ENCODE results near the gene RAVER1.
A peak's percentile ranks its signal among the peaks of the same experiment; 100 is the strongest.
"Not testable (repeated sequence)": the region's sequence is repeated elsewhere in the genome, so short reads cannot be mapped to it uniquely, and the experiment has no call there.

RAVER1 gene, protein sequence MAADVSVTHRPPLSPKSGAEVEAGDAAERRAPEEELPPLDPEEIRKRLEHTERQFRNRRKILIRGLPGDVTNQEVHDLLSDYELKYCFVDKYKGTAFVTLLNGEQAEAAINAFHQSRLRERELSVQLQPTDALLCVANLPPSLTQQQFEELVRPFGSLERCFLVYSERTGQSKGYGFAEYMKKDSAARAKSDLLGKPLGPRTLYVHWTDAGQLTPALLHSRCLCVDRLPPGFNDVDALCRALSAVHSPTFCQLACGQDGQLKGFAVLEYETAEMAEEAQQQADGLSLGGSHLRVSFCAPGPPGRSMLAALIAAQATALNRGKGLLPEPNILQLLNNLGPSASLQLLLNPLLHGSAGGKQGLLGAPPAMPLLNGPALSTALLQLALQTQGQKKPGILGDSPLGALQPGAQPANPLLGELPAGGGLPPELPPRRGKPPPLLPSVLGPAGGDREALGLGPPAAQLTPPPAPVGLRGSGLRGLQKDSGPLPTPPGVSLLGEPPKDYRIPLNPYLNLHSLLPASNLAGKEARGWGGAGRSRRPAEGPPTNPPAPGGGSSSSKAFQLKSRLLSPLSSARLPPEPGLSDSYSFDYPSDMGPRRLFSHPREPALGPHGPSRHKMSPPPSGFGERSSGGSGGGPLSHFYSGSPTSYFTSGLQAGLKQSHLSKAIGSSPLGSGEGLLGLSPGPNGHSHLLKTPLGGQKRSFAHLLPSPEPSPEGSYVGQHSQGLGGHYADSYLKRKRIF

DNA sequence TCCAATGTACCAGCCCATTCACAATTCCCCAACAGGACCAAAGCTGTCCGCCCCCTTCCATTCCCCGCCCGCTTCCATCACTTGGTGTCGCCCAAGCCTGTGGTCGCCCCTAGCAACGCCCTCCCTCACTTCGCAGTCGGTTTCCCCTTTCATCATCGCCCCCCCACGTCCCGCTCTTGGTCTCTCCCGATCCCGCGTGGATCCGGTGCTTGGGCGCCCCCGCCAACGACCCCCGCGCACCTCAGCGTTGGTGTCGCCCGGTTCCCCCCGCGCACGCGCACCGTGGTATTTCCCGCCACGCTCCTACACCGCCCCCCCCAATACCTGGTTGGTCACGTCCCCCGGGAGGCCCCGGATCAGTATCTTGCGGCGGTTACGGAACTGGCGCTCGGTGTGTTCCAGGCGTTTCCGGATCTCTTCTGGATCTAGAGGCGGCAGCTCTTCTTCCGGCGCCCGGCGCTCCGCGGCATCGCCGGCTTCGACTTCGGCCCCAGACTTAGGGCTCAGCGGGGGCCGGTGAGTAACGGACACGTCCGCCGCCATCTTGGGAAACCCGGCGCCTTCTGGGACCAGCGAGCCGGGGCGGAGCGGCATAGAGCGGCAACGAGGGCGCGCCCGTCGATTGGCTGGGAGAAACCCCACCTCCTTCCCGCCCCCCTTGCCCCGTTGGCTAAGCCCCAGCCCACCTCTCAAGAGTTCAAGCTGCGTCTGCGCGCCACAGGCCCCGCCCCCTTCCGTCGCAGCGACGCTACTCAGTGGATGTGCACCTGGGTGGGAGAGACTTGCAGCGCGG is at the start of gene RAVER1:
TSS of gene RAVER1 (minus strand) at position 565 of the 793 bp plus-strand sequence. CDS start at position 543, 22 bp downstream.
- DNase-seq, result peak; percentile 98

DNA sequence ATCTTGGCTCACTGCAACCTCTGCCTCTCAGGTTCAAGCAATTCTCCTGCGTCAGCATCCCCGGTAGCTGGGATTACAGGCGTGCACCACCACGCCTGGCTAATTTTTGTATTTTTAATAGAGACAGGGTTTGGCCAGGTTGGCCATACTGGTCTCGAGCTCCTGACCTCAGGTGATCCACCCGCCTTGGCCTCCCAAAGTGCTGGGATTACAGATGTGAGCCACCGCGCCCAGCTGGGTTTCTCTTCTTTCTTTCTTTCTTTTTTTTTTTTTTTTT is 49.8 kb upstream of the RAVER1 start:
- not testable (repeated sequence) for DNase-seq

- peak; percentile 100 for DNase-seq
Observed at GRCh38 chr19:10380313-10381102, 47.2 kb upstream of the RAVER1 start, which contains the start of gene TYK2. TYK2 (minus strand) TSS chr19:10380572; CDS start chr19:10378406, 2,166 bp downstream.

GRCh38 chr19:10379880-10380312 is 46.6 kb upstream of the RAVER1 start:
- no peak for DNase-seq

- DNase-seq, result no peak
Observed at GRCh38 chr19:10378124-10378523, 44.8 kb upstream of the RAVER1 start.

- not testable (repeated sequence) for DNase-seq
Observed at GRCh38 chr19:10377140-10377640, 43.9 kb upstream of the RAVER1 start.

DNA sequence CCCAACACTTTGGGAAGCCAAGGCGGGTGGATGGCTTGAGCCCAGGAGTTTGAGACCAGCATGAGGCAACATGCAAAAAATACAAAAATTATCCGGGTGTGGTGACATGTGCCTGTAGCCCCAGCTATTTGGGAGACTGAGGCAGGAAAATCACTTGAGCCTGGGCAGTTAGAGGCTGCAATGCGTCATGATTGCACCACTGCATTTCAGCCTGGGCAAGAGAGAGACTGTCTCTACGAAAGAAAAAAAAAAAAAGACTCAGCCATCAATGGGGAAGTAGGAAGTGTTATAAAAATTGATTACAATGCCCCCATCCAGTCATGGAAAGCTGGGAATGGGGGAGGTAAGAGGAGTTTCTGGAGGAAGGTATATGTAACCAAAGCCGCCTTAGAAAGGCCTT is 41.6 kb upstream of the RAVER1 start:
- DNase-seq, result no peak

- no peak for DNase-seq
Observed at GRCh38 chr19:10372690-10373089, 39.4 kb upstream of the RAVER1 start.

- no peak for DNase-seq
Observed at GRCh38 chr19:10368101-10368803, 34.9 kb upstream of the RAVER1 start.

DNA sequence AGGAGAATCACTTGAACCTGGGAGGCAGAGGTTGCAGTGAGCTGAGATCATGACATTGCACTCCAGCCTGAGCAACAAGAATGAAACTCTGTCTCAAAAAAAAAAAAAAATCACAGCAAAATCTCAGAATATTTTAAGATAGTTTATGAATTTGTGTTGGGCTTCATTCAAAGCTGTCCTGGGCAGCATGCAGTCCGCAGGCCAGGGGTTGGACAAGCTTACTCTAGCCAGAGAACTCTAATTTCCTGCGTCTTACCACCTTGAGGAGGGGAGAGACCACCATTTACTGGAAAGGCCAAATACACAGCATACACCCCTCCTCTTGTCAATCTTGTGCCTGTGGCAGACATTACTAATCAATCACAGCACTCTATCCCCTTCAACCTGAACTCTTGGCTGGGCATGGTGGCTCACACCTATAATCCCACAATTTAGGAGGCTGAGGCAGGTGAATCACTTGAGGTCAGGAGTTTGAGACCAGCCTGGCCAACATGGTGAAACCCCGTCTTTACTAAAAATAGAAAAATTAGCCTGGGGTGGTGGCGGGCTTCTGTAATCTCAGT is 33.7 kb upstream of the RAVER1 start:
- not testable (repeated sequence) for DNase-seq

- no peak for DNase-seq
Observed at GRCh38 chr19:10365518-10365917, 32.2 kb upstream of the RAVER1 start.

DNA sequence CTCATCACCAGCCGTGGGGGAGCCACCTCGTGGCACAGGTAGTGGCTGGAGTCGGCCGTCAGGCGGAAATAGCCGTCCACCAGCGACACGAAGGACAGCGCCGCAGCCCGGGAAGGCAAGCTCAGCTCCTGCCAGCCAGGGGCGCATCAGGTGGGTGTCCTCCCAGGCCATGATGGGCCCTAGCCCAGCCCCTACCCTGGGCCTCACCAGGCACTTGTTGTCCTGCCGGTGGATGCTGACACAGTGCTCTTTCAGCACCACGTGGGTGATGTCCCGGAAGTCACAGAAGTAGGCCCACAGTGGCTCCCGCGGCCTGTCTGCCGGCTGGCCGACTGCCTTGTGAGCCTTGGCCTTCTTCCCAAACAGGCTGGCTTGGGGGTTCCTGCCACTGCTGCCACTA is 31.3 kb upstream of the RAVER1 start:
- DNase-seq, result no peak

DNA sequence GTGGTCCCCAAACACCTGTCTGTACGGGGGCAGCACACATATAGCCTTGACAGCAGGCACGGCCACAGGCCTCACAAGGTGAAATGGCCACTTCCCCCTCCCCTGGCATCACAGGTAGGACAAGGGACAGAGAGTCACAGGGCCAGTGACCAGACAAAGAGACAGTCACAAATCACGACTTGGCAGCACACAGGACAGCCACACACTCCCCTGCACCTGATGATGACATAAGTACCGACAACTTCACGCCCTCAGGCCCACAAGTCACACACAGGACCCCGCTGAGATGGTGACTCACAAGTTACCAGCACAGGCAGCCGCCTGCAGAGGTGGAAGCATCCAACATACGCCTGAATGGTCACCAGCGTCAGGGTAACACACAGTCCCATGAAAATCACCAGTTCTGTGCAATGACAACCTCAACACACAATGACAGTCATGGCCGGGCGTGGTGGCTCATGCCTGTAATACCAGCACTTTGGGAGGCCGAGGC is 30.5 kb upstream of the RAVER1 start:
- peak; percentile 59 for DNase-seq

GRCh38 chr19:10362259-10362658 is 28.9 kb upstream of the RAVER1 start:
- no peak for DNase-seq

- DNase-seq, result no peak
Observed at GRCh38 chr19:10361569-10362011, 28.3 kb upstream of the RAVER1 start.

DNA sequence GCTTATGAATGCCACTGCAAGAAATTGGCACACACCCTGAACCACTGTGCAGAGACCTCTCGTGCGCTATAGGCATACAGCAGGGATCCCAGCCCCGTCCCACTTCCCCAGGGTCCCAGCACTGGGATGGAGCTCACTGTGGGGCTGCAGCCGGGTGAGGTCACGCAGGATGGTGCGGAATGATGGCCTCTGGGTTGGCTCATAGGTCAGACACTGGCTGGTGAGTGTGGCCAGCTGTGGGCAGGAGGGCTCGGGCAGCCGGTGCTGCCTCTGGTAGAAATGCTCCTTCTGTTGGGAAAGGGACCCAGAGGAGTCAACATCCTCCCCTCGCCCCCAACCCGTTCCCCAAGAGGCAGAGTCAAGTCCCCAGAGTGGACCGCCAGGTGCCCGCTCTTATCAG is 23.1 kb upstream of the RAVER1 start:
- DNase-seq, result no peak

DNA sequence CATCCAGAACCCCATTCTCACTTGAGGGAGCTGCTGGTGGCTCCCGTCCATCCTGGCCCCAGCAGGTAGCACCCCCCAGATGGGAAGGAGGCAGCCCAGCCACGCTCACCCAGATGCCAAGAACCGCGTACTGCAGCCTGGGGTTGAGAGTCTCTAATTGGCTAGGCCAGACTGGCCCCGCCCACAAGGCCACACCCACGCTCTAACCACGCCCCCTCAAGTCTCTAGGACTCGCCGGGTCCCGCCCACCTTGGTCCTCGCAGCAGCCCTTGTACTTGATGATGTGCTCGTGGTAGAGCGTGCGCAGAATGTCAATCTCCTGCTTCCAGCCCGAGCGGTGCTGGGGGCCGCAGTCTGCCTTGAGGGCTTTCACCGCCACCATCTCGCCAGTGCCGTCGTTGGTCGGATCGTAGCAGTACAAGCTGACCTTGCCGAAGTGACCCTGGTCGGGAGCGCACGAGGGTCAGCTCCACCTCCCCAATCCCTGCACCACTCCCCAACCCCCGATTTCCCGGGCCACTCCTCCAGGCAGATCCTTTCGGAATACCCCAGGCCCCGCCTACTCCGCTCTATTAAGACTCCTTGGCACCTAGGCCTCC is 20.6 kb upstream of the RAVER1 start:
- DNase-seq, result no peak

DNA sequence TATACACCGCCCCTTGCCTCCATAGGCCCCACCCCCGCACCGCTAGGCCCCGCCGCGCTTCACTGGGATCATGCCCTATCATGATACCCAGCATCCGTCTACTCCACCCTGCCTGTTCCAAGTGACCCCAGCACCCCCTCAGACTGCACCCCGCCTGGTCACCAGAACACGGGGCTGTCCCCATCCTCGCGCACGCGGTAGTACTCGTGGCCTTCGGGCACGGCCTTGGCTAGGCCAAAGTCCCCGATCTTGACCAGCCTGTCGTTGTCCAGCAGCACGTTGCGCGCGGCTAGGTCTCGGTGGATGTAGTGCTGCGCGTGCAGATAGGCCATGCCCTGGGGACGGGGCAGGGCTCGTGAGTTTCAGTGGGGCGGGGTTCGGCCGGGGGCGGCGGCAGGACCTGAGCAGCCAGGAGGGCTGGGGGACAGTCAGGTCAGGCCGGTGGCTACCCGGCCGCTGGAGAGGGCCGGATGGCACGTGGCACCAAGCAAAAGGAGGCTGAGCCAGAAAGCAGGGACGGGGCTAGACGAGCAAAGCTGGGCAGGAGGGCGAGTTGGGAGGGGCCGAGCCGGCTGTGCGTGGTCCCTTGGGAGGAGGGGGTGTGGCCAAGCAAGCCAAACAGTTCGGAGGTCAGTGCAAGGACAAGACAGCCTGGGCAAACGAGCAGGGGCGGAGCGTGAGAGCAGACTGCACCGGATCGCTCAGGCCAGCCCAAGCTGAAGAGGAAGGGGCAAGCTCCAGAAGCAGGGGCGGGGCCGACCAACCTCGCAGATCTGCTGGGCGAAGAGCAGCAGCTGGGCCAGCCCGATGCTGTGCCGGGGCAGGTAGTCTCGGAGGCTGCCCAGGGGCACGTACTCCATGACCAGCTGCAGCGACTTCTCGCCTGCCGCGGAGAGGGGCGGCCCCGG is 19.7 kb upstream of the RAVER1 start:
- no peak for DNase-seq

DNA sequence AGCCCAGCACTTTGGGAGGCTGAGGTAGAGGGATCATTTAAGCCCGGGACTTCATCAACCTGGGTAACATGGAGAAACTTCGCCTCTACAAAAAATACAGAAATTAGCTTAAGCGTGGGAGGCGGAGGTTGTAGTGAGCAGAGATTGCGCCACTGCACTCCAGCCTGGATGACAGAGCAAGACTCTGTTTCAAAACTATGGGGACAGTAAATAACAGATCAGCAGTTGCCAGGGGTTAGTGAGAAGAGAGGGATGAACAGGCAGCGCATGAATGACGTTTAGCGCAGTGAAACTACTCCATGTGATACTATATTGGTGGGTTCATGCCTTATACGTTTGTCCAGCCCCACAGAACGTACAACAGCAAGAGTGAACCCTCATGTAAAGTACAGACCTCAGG is 13.2 kb upstream of the RAVER1 start:
- no peak for DNase-seq

GRCh38 chr19:10344780-10345179 is 11.5 kb upstream of the RAVER1 start:
- DNase-seq, result no peak

Data from NK-92 treated with Interleukin-12 subunit alpha and Interleukin-12 subunit beta, amount 100 ng/mL, for 24 hours (cell line).